ENCODE results near the gene DDX19B.
A peak's percentile ranks its signal among the peaks of the same experiment; 100 is the strongest.

DNA sequence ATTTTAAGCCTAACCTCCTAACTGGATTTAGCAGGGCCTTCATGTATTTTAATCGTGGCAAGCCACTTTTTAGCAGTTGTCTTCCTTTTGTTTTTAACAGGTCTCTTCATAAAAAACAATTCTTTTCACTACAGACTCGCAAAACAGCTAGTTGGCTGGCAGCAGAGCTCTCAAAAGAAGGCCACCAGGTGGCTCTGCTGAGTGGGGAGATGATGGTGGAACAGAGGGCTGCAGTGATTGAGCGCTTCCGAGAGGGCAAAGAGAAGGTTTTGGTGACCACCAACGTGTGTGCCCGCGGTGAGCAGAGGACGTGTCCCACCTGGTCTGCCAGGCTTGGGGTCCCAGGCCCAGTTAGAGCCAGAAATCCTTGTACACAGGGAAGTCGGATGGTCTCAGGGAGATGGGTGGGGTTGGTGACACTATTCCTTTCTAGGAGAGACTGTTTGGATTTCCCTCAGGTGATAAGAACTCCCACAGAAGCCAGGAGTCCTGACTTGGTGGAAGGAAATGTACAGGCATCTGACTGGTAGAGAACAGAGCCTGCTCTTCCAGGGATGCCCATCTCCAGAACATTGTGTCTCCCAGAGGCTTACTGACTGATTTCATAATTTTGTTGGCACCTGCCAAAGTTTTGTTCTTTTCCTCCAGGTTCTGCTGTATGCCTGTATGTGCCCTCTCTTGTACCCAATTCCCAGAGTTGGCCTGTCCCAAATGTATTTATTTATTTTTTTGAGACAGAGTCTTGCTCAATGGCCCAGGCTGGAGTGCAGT lies 32.8 kb downstream of the DDX19B start:
- peak; percentile 63; the same call in 1 of the 2 replicates for TF ChIP-seq CTCF (tag by site-specific recombination; IDR thresholded peaks at IDR 0.05)
- TF ChIP-seq ZNF76 (tag by site-specific recombination; IDR thresholded peaks at IDR 0.05; ENCODE audit: borderline replicate concordance, low read depth), result no peak
- no peak for TF ChIP-seq ZNF274 (IDR thresholded peaks at IDR 0.05; ENCODE audit: low read length)
- TF ChIP-seq ZNF274 (tag by site-specific recombination; IDR thresholded peaks at IDR 0.05; ENCODE audit: borderline replicate concordance), result no peak
- TF ChIP-seq ZNF510 (tag by site-specific recombination; IDR thresholded peaks at IDR 0.05; ENCODE audit: insufficient replicate concordance), result no peak
- TF ChIP-seq YY1 (tag by site-specific recombination; IDR thresholded peaks at IDR 0.05), result no peak
- TF ChIP-seq ZNF670 (tag by site-specific recombination; IDR thresholded peaks at IDR 0.05; ENCODE audit: low read depth), result no peak
- no peak for TF ChIP-seq KLF10 (tag by site-specific recombination; IDR thresholded peaks at IDR 0.05)

Measured in HEK293 (cell line).